Activated CD8-positive, alpha-beta T cell treated with anti-CD3 and anti-CD28 coated beads for 36 hours (primary cell): ENCODE data around the gene SASH3. TPM values are rescaled to one million over a fixed set of nuclear protein-coding genes. Genes with fewer than 3 reads are reported as not detected.

Experiments
- ATAC-seq: fragments of 200-7000 bp; cut with Tn5 transposase; one replicate; pipeline ENCODE4 v1.10.0; 2021; ENCODE audit warnings: mild to moderate bottlenecking, moderate library complexity
- CTCF ChIA-PET: fragments of 350-600 bp; sonication (Branson Sonifier 250); formaldehyde crosslinking; loops from one replicate; lab custom pipeline; 2021; ENCODE audit warnings: antibody characterized with exemption; lab: Charles Lee
- POLR2A ChIA-PET: fragments of 350-600 bp; sonication (Branson Sonifier 250); formaldehyde crosslinking; loops from one replicate; lab custom pipeline; 2021; ENCODE audit warnings: antibody characterized with exemption; lab: Charles Lee
- DNase-seq: peaks from one replicate; pipeline ENCODE4 v3.0.0-alpha.2; 2020
- H3K27ac Mint-ChIP-seq: one replicate; pipeline ENCODE4 v1.8.0; 2021; ENCODE audit warnings: mild to moderate bottlenecking, mixed read lengths
- H3K27me3 Mint-ChIP-seq: one replicate; pipeline ENCODE4 v1.8.0; 2021; ENCODE audit warnings: mixed read lengths
- H3K36me3 Mint-ChIP-seq: one replicate; pipeline ENCODE4 v1.8.0; 2021; ENCODE audit warnings: low read depth, mixed read lengths
- H3K4me1 Mint-ChIP-seq: one replicate; pipeline ENCODE4 v1.8.0; 2021; ENCODE audit warnings: low read depth, mixed read lengths
- H3K4me3 Mint-ChIP-seq: one replicate; pipeline ENCODE4 v1.8.0; 2021; ENCODE audit warnings: mild to moderate bottlenecking, moderate library complexity, mixed read lengths
- H3K9me3 Mint-ChIP-seq: one replicate; pipeline ENCODE4 v1.8.0; 2021; ENCODE audit warnings: mixed read lengths
- CTCF ChIP-seq: fragments of 200-600 bp; IDR thresholded peaks from one replicate; pipeline ENCODE4 v1.8.0; 2022; ENCODE audit warnings: antibody characterized with exemption, mild to moderate bottlenecking
- intact Hi-C: fragments of 100-400 bp; cut with micrococcal nuclease; formaldehyde crosslinking; loops from one replicate; pipeline ENCODE4 v1.10.0; 2022
- total RNA-seq, 2 experiments: library from RNA; stranded (reverse); gene quantifications; one replicate each; pipeline ENCODE4 v1.2.3, GENCODE V29; 2021

Gene SASH3
- total RNA-seq, 2 experiments from 2014 or later = 117 to 123 TPM

DNA sequence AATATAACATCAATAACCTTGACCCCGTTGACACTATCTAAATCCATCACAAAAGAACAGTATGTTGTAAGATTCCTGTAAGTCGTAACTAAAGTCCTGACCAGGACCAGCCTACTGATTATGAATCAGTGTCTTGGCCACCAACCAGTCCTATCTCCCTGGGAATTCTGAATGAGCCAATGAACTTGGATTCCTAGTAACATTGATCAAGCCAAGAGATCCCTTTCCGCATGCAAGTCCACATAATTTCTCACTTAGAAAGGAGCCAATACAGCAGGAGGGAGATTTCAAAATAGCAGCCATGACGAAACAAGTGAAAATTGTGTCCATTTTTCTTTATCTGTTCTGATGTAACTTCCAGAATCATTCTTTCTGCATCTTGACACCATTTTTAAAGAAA is 31.4 kb upstream of the SASH3 start:
- POLR2A ChIA-PET = no interaction called here
- Mint-ChIP-seq H3K4me1 (peaks cover 27% of the 10 kb centered on the region), H3K9me3 (no peaks in the 10 kb centered on the region), H3K27ac (no peak overlapping the region), H3K36me3 (no peaks in the 10 kb centered on the region), H3K4me3 (no peak overlapping the region), H3K27me3 (no peaks in the 10 kb centered on the region)
- intact Hi-C loops = loop anchor here (5.0 kb wide), 1 partner anchor 34 kb away; no protein-coding TSS in a partner anchor
- ATAC-seq (no peak), DNase-seq (no peak)
- CTCF ChIA-PET = no interaction called here
- TF ChIP-seq CTCF = no peak

DNA sequence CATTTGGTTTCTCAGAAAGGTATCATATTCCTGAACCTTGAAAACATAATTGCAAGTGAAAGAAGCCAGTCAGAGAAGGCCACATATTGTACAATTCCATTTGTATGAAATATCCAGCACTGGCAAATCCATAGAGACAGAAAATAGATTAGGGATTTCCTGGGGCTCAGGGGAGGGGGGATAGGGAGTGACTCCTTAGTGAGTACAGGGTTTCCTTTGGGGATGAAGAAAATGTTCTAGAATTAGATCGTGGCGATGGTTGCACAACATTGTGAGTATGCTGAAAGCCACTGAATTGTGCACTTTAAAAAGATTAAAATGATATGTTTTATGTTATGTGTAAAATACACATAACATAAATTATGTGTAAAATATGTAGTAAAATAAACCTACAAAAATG is 30.7 kb upstream of the SASH3 start:
- no peaks in the 10 kb centered on the region for H3K36me3 Mint-ChIP-seq
- H3K4me1 Mint-ChIP-seq = peaks cover 20% of the 10 kb centered on the region
- POLR2A ChIA-PET = no interaction called here
- H3K4me3 Mint-ChIP-seq = no peak overlapping the region
- no peak overlapping the region for H3K27ac Mint-ChIP-seq
- ATAC-seq = no peak
- CTCF ChIA-PET = no interaction called here
- TF ChIP-seq CTCF = no peak
- no peaks in the 10 kb centered on the region for H3K9me3 Mint-ChIP-seq
- intact Hi-C loops = loop anchor here (5.0 kb wide), 1 partner anchor 33 kb away; no protein-coding TSS in a partner anchor
- no peaks in the 10 kb centered on the region for H3K27me3 Mint-ChIP-seq
- no peak for DNase-seq

GRCh38 chrX:129750971-129751370 is 28.8 kb upstream of the SASH3 start:
- H3K4me3 Mint-ChIP-seq = no peak overlapping the region
- H3K36me3 Mint-ChIP-seq = no peaks in the 10 kb centered on the region
- no peak for TF ChIP-seq CTCF
- H3K9me3 Mint-ChIP-seq = no peaks in the 10 kb centered on the region
- CTCF ChIA-PET = interaction anchor here (1.5 kb wide), 1 partner anchor 110 kb away, joined by 4 read pairs; no protein-coding TSS in a partner anchor
- H3K27ac Mint-ChIP-seq = no peak overlapping the region
- ATAC-seq (no peak), DNase-seq (no peak)
- H3K4me1 Mint-ChIP-seq = peaks cover 18% of the 10 kb centered on the region
- POLR2A ChIA-PET = no interaction called here
- intact Hi-C loops = loop anchor here (10.0 kb wide), 1 partner anchor 74 kb away; no protein-coding TSS in a partner anchor
- no peaks in the 10 kb centered on the region for H3K27me3 Mint-ChIP-seq

GRCh38 chrX:129754056-129755024 is 25.4 kb upstream of the SASH3 start:
- intact Hi-C loops = loop anchor here (10.0 kb wide), 1 partner anchor 70 kb away; no protein-coding TSS in a partner anchor
- H3K9me3 Mint-ChIP-seq = no peaks in the 10 kb centered on the region
- no peak overlapping the region for H3K4me3 Mint-ChIP-seq
- H3K4me1 Mint-ChIP-seq = peaks cover 43% of the 10 kb centered on the region
- TF ChIP-seq CTCF = peak; percentile 61
- DNase-seq (peak; percentile 38), ATAC-seq (no peak)
- ChIA-PET CTCF (interaction anchor here (0.5 to 4.2 kb wide), 16 partner anchors 9 to 116 kb away, joined by 3 to 26 read pairs (median 3); no protein-coding TSS in a partner anchor), POLR2A (interaction anchor here (1.4 to 1.8 kb wide), 2 partner anchors 9 to 15 kb away, joined by 5 to 7 read pairs; no protein-coding TSS in a partner anchor)
- H3K27me3 Mint-ChIP-seq = no peaks in the 10 kb centered on the region
- H3K27ac Mint-ChIP-seq = no peak overlapping the region
- H3K36me3 Mint-ChIP-seq = no peaks in the 10 kb centered on the region
